SK-N-SH treated with all-trans-retinoic acid at 6 μM for 48 hours (cell line): ENCODE data around the gene PRR11.

ENCODE experiments used
- ATAC-seq: fragments of 200-7000 bp; cut with Tn5 transposase; 3 replicates; pipeline ENCODE4 v1.9.1; 2020; ENCODE audit warnings: mild to moderate bottlenecking, moderate library complexity
- ARNTL ChIP-seq: fragments of 450-650 bp; formaldehyde crosslinking; IDR thresholded peaks from 2 replicates; pipeline ENCODE4 v1.5.0; 2020; ENCODE audit warnings: low read depth, mild to moderate bottlenecking, moderate library complexity, borderline replicate concordance
- BACH2 ChIP-seq: fragments of 250-450 bp; sonication (Bioruptor Pico); IDR thresholded peaks from 2 replicates; pipeline ENCODE4 v1.9.0; 2021; ENCODE audit warnings: mild to moderate bottlenecking, borderline replicate concordance
- CSDC2 ChIP-seq: fragments of 250-450 bp; sonication (Bioruptor Pico); IDR thresholded peaks from 2 replicates; pipeline ENCODE4 v1.5.0; 2020; ENCODE audit warnings: mild to moderate bottlenecking, moderate library complexity
- ESRRG ChIP-seq: fragments of 250-450 bp; sonication (Bioruptor Pico); IDR thresholded peaks from 2 replicates; pipeline ENCODE4 v1.6.1; 2021; ENCODE audit warnings: mild to moderate bottlenecking
- GLIS3 ChIP-seq: fragments of 250-450 bp; sonication (Bioruptor Pico); IDR thresholded peaks from 2 replicates; pipeline ENCODE4 v1.5.0; 2020; ENCODE audit warnings: mild to moderate bottlenecking, moderate library complexity
- ISL1 ChIP-seq: fragments of 250-450 bp; sonication (Bioruptor Pico); IDR thresholded peaks from 2 replicates; pipeline ENCODE4 v2.1.2; 2022; ENCODE audit warnings: mild to moderate bottlenecking, moderate library complexity
- OSR1 ChIP-seq: fragments of 250-450 bp; sonication (Bioruptor Pico); IDR thresholded peaks from 2 replicates; pipeline ENCODE4 v1.8.0; 2022; ENCODE audit warnings: moderate library complexity, mild to moderate bottlenecking, inconsistent platforms
- PPARA ChIP-seq: fragments of 250-450 bp; sonication (Bioruptor Pico); IDR thresholded peaks from 2 replicates; pipeline ENCODE4 v1.5.0; 2020; ENCODE audit warnings: mild to moderate bottlenecking, borderline replicate concordance
- RARB ChIP-seq: fragments of 250-450 bp; sonication (Bioruptor Pico); IDR thresholded peaks from 2 replicates; pipeline ENCODE4 v1.8.0; 2021; ENCODE audit warnings: mild to moderate bottlenecking, moderate library complexity
- SNAI2 ChIP-seq: fragments of 250-450 bp; sonication (Bioruptor Pico); IDR thresholded peaks from 2 replicates; pipeline ENCODE4 v1.5.0; 2020; ENCODE audit warnings: mild to moderate bottlenecking, moderate library complexity
- TCF4 ChIP-seq: fragments of 250-450 bp; sonication (Bioruptor Pico); IDR thresholded peaks from 2 replicates; pipeline ENCODE4 v1.8.0; 2021; ENCODE audit warnings: mild to moderate bottlenecking, moderate library complexity, borderline replicate concordance
- TOX ChIP-seq: fragments of 250-450 bp; sonication (Bioruptor Pico); IDR thresholded peaks from 2 replicates; pipeline ENCODE4 v1.8.0; 2021; ENCODE audit warnings: mild to moderate bottlenecking, moderate library complexity, borderline replicate concordance
- ZC3H10 ChIP-seq: fragments of 250-450 bp; sonication (Bioruptor Pico); IDR thresholded peaks from 2 replicates; pipeline ENCODE4 v1.5.1; 2021; ENCODE audit warnings: mild to moderate bottlenecking, moderate library complexity
- ZFP3 ChIP-seq: fragments of 250-450 bp; sonication (Bioruptor Pico); IDR thresholded peaks from 2 replicates; pipeline ENCODE4 v1.5.0; 2020; ENCODE audit warnings: mild to moderate bottlenecking, moderate library complexity
- ZFP30 ChIP-seq: fragments of 450-650 bp; formaldehyde crosslinking; IDR thresholded peaks from 2 replicates; pipeline ENCODE4 v1.5.0; 2022; ENCODE audit warnings: mild to moderate bottlenecking, moderate library complexity
- ZNF565 ChIP-seq: fragments of 450-650 bp; formaldehyde crosslinking; conservative IDR thresholded peaks from 2 replicates; pipeline ENCODE4 v1.5.0; 2020; ENCODE audit warnings: low read depth, mild to moderate bottlenecking, moderate library complexity
- ZNF70 ChIP-seq: fragments of 450-650 bp; formaldehyde crosslinking; IDR thresholded peaks from 2 replicates; pipeline ENCODE4 v1.5.0; 2020; ENCODE audit warnings: mild to moderate bottlenecking, moderate library complexity
- ZNF8 ChIP-seq: fragments of 450-650 bp; formaldehyde crosslinking; IDR thresholded peaks from 2 replicates; pipeline ENCODE4 v1.5.0; 2020; ENCODE audit warnings: mild to moderate bottlenecking, moderate library complexity
- TF ChIP-seq, protein P1 (sequence below): fragments of 250-450 bp; sonication (Bioruptor Pico); IDR thresholded peaks from 2 replicates; pipeline ENCODE4 v1.5.1; 2021; ENCODE audit warnings: mild to moderate bottlenecking, moderate library complexity
- TF ChIP-seq, protein P2 (sequence below): fragments of 250-450 bp; sonication (Bioruptor Pico); IDR thresholded peaks from 2 replicates; pipeline ENCODE4 v1.5.1; 2020; ENCODE audit warnings: low read depth, mild to moderate bottlenecking, moderate library complexity
- TF ChIP-seq, protein P3 (sequence below): fragments of 250-450 bp; sonication (Bioruptor Pico); IDR thresholded peaks from 2 replicates; pipeline ENCODE4 v1.8.0; 2020; ENCODE audit warnings: mild to moderate bottlenecking, moderate library complexity, borderline replicate concordance
- TF ChIP-seq, protein P4 (sequence below): fragments of 250-450 bp; sonication (Bioruptor Pico); IDR thresholded peaks from 2 replicates; pipeline ENCODE4 v1.5.0; 2020; ENCODE audit warnings: mild to moderate bottlenecking, moderate library complexity

Gene PRR11

DNA sequence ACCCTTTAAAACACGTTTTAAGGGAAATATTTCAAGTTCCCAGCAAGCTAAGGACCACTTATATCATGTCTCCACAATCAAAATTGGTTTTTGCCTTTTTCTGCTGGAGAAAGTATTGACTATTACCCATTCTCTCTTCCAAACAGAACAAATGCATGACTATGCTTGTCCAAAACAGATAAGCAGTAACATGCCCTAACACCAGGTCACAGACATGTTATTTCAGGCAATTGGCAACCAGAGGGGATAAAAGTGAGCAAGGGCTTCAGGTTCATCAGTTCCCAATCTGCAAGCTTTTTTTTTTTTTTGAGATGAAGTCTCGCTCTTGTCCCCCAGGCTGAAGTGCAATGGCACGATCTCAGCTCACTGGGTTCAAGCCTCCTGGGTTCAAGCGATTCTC, 15.6 kb upstream of the PRR11 start:
- ATAC-seq = no peak
- no peak for TF ChIP-seq ZNF565 (CRISPR knock-in tag)
- no peak for TF ChIP-seq ESRRG (CRISPR knock-in tag)
- no peak for TF ChIP-seq ZNF8 (CRISPR knock-in tag)
- TF ChIP-seq RARB (CRISPR knock-in tag) = no peak
- TF ChIP-seq PPARA (CRISPR knock-in tag) = no peak
- TF ChIP-seq OSR1 = no peak
- no peak for TF ChIP-seq TOX (CRISPR knock-in tag)
- no peak for TF ChIP-seq ZFP3 (CRISPR knock-in tag)

DNA sequence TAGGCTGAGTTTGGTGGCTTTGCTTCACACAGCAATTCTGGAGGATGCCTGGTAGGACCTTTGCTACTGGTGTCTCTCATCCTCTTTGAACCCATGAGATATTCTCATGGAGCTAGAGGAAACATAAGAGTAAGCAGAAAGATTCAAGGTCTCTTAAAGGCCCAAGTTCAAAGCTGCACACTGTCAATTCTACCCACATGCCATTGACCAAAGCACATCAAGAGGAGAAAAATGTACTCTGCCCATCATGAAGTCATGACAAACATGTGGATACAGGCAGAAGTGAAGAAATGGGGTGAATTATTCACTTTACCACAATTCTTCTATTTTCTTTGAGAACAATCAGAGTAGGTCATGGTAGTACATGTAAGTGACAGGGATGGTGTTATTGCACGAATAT, 13.7 kb upstream of the PRR11 start:
- TF ChIP-seq SNAI2 (CRISPR knock-in tag) = no peak
- TF ChIP-seq BACH2 (CRISPR knock-in tag) = no peak
- no peak for TF ChIP-seq TOX (CRISPR knock-in tag)
- no peak for TF ChIP-seq ZNF565 (CRISPR knock-in tag)
- TF ChIP-seq, protein P1, sequence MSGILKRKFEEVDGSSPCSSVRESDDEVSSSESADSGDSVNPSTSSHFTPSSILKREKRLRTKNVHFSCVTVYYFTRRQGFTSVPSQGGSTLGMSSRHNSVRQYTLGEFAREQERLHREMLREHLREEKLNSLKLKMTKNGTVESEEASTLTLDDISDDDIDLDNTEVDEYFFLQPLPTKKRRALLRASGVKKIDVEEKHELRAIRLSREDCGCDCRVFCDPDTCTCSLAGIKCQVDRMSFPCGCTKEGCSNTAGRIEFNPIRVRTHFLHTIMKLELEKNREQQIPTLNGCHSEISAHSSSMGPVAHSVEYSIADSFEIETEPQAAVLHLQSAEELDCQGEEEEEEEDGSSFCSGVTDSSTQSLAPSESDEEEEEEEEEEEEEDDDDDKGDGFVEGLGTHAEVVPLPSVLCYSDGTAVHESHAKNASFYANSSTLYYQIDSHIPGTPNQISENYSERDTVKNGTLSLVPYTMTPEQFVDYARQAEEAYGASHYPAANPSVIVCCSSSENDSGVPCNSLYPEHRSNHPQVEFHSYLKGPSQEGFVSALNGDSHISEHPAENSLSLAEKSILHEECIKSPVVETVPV (CRISPR knock-in tag) = no peak
- TF ChIP-seq PPARA (CRISPR knock-in tag) = no peak
- TF ChIP-seq CSDC2 (CRISPR knock-in tag) = no peak
- TF ChIP-seq OSR1 = no peak
- TF ChIP-seq ESRRG (CRISPR knock-in tag) = no peak
- TF ChIP-seq, protein P2, sequence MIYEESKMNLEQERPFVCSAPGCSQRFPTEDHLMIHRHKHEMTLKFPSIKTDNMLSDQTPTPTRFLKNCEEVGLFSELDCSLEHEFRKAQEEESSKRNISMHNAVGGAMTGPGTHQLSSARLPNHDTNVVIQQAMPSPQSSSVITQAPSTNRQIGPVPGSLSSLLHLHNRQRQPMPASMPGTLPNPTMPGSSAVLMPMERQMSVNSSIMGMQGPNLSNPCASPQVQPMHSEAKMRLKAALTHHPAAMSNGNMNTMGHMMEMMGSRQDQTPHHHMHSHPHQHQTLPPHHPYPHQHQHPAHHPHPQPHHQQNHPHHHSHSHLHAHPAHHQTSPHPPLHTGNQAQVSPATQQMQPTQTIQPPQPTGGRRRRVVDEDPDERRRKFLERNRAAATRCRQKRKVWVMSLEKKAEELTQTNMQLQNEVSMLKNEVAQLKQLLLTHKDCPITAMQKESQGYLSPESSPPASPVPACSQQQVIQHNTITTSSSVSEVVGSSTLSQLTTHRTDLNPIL (CRISPR knock-in tag) = no peak
- no peak for TF ChIP-seq ZFP30 (CRISPR knock-in tag)
- no peak for TF ChIP-seq ARNTL
- TF ChIP-seq GLIS3 (CRISPR knock-in tag) = no peak
- TF ChIP-seq, protein P3, sequence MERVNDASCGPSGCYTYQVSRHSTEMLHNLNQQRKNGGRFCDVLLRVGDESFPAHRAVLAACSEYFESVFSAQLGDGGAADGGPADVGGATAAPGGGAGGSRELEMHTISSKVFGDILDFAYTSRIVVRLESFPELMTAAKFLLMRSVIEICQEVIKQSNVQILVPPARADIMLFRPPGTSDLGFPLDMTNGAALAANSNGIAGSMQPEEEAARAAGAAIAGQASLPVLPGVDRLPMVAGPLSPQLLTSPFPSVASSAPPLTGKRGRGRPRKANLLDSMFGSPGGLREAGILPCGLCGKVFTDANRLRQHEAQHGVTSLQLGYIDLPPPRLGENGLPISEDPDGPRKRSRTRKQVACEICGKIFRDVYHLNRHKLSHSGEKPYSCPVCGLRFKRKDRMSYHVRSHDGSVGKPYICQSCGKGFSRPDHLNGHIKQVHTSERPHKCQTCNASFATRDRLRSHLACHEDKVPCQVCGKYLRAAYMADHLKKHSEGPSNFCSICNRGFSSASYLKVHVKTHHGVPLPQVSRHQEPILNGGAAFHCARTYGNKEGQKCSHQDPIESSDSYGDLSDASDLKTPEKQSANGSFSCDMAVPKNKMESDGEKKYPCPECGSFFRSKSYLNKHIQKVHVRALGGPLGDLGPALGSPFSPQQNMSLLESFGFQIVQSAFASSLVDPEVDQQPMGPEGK (CRISPR knock-in tag) = no peak
- TF ChIP-seq RARB (CRISPR knock-in tag) = no peak
- no peak for TF ChIP-seq ZC3H10 (CRISPR knock-in tag)
- TF ChIP-seq, protein P4, sequence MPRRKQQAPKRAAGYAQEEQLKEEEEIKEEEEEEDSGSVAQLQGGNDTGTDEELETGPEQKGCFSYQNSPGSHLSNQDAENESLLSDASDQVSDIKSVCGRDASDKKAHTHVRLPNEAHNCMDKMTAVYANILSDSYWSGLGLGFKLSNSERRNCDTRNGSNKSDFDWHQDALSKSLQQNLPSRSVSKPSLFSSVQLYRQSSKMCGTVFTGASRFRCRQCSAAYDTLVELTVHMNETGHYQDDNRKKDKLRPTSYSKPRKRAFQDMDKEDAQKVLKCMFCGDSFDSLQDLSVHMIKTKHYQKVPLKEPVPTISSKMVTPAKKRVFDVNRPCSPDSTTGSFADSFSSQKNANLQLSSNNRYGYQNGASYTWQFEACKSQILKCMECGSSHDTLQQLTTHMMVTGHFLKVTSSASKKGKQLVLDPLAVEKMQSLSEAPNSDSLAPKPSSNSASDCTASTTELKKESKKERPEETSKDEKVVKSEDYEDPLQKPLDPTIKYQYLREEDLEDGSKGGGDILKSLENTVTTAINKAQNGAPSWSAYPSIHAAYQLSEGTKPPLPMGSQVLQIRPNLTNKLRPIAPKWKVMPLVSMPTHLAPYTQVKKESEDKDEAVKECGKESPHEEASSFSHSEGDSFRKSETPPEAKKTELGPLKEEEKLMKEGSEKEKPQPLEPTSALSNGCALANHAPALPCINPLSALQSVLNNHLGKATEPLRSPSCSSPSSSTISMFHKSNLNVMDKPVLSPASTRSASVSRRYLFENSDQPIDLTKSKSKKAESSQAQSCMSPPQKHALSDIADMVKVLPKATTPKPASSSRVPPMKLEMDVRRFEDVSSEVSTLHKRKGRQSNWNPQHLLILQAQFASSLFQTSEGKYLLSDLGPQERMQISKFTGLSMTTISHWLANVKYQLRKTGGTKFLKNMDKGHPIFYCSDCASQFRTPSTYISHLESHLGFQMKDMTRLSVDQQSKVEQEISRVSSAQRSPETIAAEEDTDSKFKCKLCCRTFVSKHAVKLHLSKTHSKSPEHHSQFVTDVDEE (CRISPR knock-in tag) = no peak
- no peak for TF ChIP-seq ZFP3 (CRISPR knock-in tag)
- no peak for TF ChIP-seq ISL1 (CRISPR knock-in tag)
- TF ChIP-seq ZNF8 (CRISPR knock-in tag) = no peak
- no peak for ATAC-seq

DNA sequence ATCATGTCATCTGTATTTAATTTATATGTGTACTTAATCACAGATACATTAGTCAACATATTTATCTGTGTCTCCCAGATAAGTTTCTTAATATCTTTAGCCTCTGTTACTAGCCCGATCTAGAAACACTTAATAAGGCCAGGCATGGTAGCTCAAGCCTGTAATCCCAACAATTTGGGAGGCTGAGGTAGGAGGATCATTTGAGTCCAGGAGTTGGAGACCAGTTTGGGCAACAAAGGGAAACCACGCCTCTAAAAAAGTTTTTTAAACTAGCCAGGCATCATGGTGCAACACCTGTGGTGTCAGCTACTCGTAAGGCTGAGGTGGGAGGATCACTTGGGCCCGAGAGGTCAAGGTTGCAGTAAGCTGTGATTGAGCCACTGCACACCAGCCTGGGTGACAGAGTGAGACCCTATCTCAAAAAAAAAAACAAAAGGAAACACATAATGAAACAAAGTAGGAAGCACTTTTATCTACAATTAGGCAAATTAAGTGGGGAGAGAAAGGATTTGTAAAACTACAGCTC, 9.9 kb upstream of the PRR11 start:
- ATAC-seq = no peak
- TF ChIP-seq SNAI2 (CRISPR knock-in tag) (no peak), ZC3H10 (CRISPR knock-in tag) (no peak), ZNF565 (CRISPR knock-in tag) (no peak), ZNF70 (CRISPR knock-in tag) (no peak), ZFP3 (CRISPR knock-in tag) (no peak), BACH2 (CRISPR knock-in tag) (no peak), OSR1 (no peak), TCF4 (CRISPR knock-in tag) (no peak), GLIS3 (CRISPR knock-in tag) (no peak), CSDC2 (CRISPR knock-in tag) (no peak), RARB (CRISPR knock-in tag) (no peak), ESRRG (CRISPR knock-in tag) (no peak), ZFP30 (CRISPR knock-in tag) (no peak), PPARA (CRISPR knock-in tag) (no peak)
- TF ChIP-seq, protein P3 (CRISPR knock-in tag) = no peak
- TF ChIP-seq, protein P4 (CRISPR knock-in tag) = no peak
